ENCODE measurements around the gene GPR55.
"Not testable (repeated sequence)": the region's sequence is repeated elsewhere in the genome, so short reads cannot be mapped to it uniquely, and the experiment has no call there.

GPR55 gene
- total RNA-seq, result 7.1 to 12.7 reads per million in 2 experiments

DNA sequence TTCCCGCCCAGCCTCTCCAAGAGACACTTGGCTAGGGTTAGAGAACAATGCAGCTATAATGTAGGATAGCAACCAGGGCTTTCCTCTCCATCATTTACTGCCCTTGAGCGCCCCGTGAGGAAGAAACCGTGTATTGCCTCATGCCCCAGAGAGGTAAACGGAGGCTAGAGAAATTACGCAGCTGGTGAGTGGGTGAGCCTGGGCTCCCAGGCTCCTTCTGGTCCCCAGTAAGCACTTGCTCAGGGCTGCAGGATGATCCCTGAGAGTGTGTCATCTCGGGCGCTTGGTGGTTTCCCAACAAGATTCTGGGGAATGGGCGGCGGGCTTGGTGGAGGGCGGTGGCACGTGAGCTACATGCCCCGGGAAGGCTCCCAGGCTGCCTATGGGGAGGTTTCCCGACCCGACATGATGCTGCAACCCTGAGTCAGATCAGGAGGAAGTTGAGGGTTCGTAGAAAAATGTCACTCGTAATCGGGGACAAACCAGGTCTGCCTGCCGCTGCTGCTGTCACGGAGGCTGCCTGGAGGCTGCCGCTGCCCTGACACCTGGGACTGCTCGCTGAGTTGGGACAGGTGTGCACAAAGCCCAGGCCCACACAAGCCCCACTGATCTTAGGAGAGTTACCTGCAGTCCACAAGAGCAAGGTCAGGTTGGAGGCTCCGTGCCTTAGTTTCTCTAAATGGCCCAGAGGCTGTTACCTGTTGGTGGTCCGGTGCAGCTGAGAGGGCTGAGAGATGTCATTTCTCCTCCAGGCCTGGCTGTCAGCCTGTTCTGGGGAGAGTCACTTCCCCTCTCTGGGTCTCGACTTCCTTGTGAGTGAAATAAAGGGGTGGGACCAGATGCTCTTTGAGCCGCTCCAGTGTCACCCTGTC is at the start of gene GPR55:
GPR55 (minus strand) TSS at position 773 of the 872 bp plus-strand sequence. CDS start 14,280 bp downstream, outside the sequence.
- no peak for DNase-seq (ENCODE audit: low read depth)

DNA sequence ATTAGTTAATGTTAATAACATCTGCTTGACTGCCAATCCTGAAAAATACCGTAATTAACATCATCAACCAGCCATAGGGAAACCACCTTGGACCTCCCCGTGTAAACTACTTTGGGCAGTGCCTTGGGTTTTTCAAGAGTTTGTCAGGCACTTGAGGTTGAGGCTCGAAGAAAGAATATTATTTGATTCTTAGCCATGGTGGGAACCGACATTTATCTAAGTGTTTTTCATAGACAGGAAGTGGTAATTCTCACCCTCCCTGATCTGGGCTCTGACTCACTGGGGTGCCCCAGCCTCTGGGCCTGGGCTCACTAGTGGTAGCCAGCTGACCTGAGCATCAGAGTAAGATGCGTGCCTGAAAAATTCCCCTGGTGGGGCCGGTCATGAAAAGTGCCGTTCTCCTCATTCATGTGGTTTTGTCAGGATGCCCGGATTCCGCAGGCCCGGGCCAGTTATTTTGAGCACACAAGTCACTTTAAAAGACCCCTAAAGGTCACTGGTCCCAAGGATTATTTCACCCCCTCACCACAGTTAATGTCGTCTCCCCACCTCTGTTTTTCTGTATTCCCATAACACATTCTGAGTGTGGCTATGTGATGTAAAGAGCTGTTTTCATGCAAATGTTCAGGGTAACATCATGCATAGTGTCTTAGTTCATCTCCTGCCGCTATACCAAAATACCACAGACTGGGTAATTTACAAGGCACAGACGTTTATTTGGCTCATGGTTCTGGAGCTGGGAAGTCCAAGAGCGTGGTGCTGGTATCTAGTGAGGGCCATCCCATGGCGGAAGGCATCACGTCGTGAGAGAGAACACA is 49.3 kb upstream of the GPR55 start:
- DNase-seq (ENCODE audit: low read depth), result peak; percentile 34

- DNase-seq (ENCODE audit: low read depth), result no peak
These were observed 47.0 kb upstream of the GPR55 start for GRCh38 chr2:230972046-230972445.

DNA sequence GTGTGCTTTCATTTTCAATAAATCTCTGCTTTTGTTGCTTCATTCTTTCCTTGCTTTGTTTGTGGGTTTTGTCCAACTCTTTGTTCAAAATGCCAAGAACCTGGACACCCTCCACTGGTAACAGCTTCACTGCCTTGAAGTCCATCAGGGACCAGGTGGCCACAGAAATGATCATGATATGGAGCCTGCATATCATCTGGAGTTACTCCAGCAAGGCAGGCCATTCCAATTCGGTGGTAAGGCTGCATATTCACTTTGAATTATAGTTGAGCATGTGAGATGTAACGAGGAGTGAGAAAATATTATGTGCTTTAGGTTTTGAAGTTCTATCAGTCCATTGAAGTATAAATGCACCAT is 44.6 kb upstream of the GPR55 start:
- DNase-seq (ENCODE audit: low read depth), result no peak

DNA sequence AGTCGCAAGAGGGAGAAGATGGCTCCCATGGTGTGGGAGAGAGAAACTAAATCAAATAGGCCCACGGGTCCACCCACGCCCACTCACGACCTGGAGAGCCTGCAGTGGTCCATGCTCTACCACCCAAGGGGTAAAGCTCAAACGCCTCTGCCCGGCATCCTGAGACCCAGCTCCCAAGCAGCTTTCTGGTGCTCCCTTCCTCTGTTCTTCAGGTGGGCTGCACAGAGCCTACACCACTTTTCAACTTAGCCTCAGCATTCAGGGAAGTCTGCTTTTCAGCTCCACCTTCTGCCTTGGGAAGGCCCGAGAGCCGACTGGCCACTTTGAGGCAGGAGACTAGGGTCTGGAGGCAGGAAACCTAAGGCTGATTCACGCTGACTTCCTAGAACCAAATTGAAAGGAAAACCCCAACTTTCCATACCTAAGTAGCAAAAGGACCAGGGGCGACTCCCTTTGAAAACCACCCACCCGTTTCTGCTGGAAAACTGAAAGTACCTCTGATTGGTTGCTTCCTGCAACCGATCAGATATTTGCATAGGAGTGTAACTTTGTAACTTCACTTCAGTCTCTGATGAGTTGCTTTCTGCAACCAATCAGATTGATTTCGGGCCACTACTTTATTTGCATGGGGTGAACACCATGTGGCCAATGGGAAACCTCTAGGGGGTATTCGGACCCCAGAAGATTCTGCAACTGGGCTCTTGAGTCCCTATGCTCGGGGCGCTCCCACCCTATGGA is 44.0 kb upstream of the GPR55 start:
- no peak for DNase-seq (ENCODE audit: low read depth)

- DNase-seq (ENCODE audit: low read depth), result not testable (repeated sequence)
These were observed 43.3 kb upstream of the GPR55 start for GRCh38 chr2:230968314-230968713.

GRCh38 chr2:230967113-230967512 is 42.1 kb upstream of the GPR55 start:
- DNase-seq (ENCODE audit: low read depth), result no peak

DNA sequence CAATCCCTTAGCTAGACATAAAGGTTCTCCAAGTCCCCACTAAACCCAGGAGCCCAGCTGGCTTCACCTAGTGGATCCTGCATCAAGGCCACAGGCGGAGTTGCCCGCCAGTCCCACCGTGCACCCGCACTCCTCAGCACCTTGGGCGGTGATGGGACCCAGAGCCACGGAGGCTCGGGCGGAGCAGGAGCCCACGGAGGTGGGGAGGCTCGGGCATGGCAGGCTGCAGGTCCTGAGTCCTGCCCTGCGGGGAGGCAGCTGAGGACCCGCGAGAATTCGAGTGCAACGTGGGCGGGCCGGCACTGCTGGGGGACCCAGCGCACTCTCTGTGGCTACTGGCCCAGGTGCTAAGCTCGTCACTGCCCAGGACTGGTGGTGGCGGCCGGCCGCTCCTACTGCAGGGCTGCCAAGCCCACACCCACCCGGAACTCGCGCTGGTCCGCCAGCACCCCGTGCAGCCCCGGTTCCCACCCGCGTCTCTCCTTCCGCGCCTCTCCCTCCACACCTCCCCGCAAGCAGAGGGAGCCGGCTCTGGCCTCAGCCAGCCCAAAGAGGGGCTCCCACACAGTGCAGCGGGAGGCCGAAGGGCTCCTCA is 39.2 kb upstream of the GPR55 start:
- no peak for DNase-seq (ENCODE audit: low read depth)

- DNase-seq (ENCODE audit: low read depth), result no peak
These were observed 36.0 kb upstream of the GPR55 start for GRCh38 chr2:230961091-230961491.

DNA sequence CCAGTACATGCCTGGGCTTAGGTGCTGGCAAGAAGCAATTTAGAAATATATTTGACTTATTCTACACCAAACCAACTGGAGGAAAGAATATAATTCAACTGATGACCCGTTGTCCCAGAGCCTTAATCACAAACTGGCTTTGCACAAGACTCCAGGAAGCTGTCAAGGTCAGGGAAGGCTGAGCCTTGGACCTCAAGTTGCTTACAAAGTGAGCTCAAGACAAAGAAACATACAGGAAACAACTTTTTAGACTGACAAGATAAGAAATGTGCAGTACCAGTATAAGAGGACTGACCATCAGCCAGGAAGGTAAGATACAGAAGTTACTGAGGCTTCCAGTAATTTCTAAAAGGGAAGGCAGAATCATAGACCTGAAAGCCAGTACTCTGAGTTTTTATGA is 35.0 kb upstream of the GPR55 start:
- DNase-seq (ENCODE audit: low read depth), result no peak

- no peak for DNase-seq (ENCODE audit: low read depth)
These were observed 34.0 kb upstream of the GPR55 start for GRCh38 chr2:230958820-230959756.

DNA sequence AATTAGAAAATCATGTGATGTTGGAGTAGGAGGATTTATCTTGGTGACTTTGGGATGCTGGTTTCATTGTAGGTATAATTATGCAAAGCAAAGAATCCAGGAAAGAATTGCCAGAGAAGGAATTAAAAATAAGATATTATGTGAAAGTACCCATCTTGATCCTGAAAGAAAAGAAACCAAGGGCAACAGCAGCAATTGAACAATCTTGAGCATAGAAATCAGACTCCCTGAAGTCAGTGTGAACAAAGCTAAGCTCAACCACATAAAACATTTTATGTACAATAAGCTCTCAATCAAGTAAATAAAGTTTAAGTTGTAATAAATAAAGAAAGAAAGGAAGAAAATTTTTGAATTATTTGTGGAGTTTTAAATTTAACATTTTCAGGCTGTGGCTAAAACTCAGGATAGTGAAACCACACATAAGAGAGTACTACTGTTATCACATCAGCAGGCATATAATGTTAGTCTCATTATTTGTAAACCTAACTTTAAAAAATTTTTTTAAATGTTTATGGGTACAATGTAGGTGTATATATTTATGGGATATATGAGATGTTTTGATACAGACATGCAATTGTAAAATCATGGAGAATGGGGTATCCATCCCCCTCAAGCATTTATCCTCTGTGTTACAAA is 32.8 kb upstream of the GPR55 start:
- DNase-seq (ENCODE audit: low read depth), result no peak

DNA sequence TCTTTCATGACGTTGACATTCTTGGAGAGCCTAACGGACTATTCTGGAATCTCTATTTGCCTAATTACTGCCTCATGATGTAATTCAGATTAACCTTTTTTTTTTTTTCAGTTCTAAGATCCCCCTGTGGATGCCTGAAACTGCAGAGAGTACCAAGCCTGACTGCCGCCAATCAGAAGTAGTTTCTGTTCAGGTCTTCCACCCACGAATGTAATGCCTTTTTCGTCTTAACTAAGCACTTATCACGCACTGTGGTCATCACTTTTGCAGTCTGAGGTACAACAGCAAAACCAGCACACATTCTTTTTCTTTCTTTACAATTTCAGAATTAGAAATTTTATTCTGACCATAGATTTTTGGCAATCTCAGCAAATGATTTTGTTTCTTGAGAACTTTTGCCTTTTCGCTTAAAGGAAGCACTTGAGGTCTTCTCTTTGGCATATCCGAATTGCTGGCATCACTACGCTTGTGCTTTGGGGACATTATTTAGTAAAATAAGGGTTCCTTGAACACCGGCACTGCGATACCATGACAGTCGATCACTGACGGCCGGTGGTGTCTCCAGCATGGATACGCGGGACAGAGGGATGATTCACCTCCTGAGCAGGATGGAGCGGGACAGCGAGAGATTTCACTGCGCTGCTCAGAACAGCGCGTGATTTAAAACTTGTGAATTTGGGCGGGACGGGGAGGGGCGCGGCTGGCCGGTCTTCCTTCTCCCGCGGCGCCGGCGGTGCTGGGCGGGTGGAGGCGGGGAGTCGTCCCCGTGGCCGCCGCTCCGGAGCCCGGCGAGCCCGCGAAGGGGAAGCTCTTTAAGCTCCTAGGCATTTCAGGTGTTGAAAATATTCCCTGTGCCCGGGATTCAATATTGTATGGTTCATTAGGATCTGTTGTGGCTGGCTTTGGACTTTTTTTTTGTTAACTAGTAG is 32.0 kb upstream of the GPR55 start:
- DNase-seq (ENCODE audit: low read depth), result no peak

GRCh38 chr2:230955163-230955737 is 30.2 kb upstream of the GPR55 start:
- no peak for DNase-seq (ENCODE audit: low read depth)

DNA sequence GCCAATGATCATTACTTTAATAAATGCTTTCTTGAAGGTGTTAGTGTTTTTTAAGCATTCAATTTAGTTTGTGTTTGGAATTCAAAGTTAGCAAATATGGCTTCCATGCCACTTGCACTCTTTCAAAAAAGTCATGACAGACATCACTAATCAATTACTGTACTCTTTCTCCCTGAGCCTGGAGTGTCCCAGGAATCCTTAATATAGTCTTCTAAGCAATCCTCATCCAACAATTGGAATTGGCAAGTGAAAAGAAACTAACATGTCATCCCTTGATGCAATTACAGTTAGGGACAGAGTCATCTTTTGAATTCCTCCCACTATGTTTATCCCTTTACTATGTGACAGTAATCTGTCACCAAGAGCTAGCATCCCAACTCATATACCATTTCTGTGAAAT is 29.7 kb upstream of the GPR55 start:
- no peak for DNase-seq (ENCODE audit: low read depth)

DNA sequence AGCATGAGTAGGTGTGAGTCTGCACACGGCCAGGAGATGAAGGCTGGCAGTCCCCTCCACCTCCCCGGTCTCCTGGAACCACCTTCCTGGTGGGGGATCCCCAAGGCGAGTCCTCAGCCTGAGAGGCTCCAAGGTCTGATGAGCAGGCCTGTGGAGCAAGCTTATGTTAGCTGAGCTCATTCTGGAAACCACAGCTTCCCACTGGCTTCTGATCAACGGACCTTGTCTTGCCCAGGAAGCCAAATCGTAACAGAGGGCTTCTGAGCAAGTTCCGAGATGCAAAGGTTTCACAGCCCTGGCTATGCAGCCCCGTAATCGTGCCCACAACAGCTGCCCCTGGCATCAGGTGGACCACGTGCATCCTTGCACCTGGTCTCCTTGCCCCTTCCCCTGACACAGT is 28.8 kb upstream of the GPR55 start:
- DNase-seq (ENCODE audit: low read depth), result no peak

GRCh38 chr2:230952226-230952956 is 27.3 kb upstream of the GPR55 start:
- DNase-seq (ENCODE audit: low read depth), result no peak

GRCh38 chr2:230951396-230951795 is 26.4 kb upstream of the GPR55 start:
- DNase-seq (ENCODE audit: low read depth), result no peak

Data from T follicular helper cell (primary cell).